Hematopoietic multipotent progenitor cell treated with erythropoietin and hydrocortisone succinate and interleukin-3 and kit ligand, for 6 days (in vitro differentiated cells): ENCODE measurements around the gene TFF3.
A peak's percentile ranks its signal among the peaks of the same experiment; 100 is the strongest.

Experiments used
- DNase-seq: peaks from one replicate; pipeline ENCODE4 v3.0.0-alpha.2; 2015

The TFF3 gene

DNA sequence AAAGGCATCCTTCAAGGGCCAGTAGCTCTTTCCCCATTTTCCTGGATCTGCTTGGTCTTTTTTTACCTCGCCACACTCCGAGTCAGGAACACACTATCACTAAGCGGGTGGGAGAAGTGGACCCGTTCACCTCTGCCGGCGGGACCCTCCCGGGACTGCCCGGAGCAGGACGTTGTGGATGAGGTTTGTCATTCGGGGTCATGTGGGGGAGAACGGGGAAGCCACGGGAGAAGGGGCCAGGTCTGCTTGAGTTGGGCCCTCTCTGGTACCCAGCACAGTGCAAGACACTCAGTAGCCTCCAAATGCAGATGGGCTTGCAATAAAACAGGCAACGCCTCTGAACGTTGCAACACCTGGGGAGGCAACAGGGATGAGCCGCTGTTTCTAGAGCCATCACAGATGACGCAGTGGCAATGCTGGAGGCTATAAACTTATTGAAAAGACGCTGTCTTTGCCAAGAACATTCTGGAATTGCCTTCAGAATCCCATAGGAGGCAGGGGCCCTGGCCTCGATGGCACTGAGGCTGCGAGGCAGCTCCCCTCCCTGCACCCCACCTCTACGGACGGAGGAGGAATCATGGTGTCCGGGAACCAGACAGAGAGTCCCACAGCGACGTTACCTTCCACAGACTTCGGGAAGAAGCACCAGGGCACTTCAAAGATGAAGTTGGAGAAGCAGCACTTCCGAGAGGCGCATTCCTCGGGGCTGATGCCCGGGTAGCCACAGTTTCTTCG is 31.8 kb upstream of the TFF3 start:
- DNase-seq: no peak

DNA sequence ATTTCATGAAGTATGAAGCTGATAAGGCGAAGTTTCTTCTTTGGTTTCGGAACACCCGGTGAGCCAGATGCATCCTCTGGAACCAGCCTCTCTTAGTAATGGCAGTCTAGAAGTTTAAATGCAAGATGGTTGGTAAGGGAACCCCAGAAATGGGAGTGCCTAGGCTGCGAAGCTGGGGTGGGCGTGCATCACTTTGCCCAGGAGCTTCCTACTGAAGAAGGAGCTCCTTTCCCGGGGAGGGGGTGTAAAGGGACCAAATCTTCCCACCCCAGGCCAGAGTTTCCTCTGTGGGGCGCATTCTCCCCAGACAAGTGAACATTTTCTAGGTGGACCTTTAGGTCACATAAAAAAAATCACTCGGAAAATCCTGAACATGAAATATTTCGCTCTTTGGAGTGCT is 31.2 kb upstream of the TFF3 start:
- no peak for DNase-seq

- DNase-seq: no peak
These were observed 29.4 kb upstream of the TFF3 start for GRCh38 chr21:42344631-42345030.

DNA sequence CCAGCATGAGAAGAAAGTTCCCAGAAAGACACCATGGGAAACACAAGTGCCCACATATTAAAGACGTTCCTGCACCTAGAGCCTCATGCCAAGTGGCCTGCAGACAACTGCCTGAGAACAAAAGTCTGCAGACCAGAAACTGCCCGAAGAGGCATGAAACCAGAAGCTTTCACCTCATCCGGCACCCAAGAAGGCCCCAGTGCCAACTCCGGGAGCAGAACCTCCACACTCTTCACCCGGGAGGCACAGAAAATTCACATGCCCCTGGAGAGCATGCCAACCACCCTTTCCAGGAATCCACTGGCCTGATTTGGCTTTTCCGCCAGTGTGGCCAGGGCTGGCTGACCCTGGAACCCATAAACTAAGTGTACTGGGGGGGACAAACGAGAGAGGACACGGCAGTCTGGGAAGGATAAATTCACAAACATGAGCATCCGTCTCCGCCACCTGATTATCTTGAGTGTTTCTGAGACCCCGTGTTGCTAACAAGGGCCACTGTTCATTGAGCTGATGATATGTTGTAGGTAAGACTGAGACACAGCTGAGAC is 28.8 kb upstream of the TFF3 start:
- DNase-seq: no peak

- DNase-seq: no peak
These were observed 28.3 kb upstream of the TFF3 start for GRCh38 chr21:42343556-42343955.

DNA sequence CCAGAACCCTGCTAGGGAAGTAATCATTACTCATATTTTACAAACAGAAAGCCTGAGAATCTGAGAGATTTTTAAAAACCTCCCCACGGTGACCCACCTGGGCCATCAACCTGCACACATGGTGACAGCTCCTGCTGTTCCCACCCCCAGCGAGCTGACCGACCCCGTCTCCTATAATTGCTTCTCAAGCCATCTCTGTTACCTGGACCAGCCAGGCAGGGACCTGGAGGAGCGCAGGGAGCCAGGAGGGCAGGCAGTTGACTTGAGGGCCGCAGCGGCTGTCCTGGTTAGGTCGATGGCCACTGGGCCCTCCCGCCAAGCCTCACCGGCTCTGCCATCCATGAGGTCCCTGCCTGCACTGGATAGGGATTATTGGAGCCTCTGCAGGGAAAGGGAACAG is 27.9 kb upstream of the TFF3 start:
- DNase-seq: no peak

GRCh38 chr21:42341776-42342542 is 26.8 kb upstream of the TFF3 start:
- DNase-seq: no peak

GRCh38 chr21:42340187-42341050 is 25.2 kb upstream of the TFF3 start:
- DNase-seq: no peak

GRCh38 chr21:42338729-42339715 is 23.8 kb upstream of the TFF3 start:
- DNase-seq: no peak

- DNase-seq: peak; percentile 84
These were observed 22.9 kb upstream of the TFF3 start for GRCh38 chr21:42337830-42338728.

GRCh38 chr21:42337276-42337675 is 22.1 kb upstream of the TFF3 start:
- no peak for DNase-seq

- no peak for DNase-seq
These were observed 20.8 kb upstream of the TFF3 start for GRCh38 chr21:42336054-42336453.

DNA sequence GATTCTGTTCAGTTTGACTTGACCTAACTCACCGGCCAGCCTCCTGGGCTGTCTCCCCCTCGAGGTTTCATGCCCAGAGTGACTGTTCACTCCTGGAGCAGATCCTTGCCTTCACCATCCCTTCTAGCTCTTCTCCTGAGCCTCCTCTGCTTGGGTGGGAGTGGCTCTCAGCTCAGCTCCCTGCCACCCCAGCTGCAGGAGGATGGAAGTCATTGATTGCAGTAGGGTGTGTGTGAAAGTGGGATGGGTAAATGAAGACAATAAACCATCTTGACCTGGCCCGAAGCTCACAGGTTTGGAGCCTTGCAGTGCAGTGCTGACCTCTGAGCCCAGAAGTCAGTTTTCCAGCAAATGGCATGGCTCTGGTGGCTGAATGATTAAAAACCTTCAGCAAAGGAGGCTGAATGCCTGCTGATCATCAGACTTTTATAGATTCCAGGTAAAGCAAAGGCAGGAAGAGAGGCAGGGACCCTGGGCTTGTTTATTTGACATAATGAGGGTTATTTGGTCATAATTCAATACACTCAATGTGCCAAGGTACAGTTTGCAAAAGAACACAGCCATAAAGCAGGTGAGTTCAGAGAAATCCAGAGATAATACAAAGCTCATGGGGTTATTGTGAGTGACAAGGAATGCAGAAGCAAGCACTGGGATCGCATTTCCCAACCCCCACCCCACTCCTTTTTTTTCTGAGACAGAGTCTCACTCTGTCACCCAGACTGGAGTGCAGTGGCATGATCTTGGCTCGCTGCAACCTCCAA is 17.5 kb upstream of the TFF3 start:
- DNase-seq: no peak

- no peak for DNase-seq
These were observed 16.5 kb upstream of the TFF3 start for GRCh38 chr21:42331660-42332059.

DNA sequence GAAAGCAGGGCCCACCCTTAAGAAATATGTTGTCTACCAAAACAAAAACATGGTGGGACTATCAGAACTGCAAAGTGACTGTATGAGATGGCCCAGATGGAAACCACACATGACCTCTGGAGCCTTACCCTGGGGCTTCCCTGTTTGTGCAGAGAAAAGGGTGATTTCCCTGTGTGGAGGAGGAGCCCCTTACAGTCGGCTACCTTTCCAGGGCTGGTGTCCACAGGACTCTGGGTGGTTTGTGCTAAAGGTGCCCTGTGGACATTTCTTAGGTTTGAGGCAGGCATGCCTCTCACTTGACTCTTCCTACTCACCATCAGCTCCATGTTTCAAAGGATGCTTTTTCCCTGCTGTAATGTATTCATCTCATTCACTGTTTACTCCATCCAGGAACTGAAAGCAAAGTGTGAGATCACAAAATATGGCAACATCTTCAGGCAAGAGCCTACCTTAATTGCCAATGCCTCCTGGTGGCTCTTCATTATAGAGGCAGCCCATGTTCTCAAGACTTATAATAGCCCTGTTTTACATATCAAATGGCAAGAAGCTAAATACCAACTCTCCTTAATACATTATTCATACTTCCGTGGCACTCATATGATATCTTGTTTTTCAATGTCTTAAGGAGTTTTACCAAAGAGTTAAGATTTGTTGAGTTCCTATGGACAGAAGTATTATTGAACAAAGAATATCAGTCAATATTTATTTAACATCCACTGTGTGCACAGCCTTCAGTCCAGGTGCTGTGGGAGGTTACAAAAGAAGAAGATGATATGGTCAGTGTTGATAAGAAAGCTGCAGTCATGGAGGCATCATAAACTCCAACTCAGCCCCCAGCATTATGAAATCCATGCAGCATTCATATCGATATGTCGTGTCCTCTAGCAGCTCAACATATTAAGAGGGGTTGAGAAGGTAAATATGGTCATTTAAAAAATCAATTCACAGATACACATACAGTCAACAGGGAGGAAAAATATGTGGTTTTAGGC is 15.5 kb upstream of the TFF3 start:
- no peak for DNase-seq

GRCh38 chr21:42324896-42325295 is 9.7 kb upstream of the TFF3 start:
- no peak for DNase-seq

DNA sequence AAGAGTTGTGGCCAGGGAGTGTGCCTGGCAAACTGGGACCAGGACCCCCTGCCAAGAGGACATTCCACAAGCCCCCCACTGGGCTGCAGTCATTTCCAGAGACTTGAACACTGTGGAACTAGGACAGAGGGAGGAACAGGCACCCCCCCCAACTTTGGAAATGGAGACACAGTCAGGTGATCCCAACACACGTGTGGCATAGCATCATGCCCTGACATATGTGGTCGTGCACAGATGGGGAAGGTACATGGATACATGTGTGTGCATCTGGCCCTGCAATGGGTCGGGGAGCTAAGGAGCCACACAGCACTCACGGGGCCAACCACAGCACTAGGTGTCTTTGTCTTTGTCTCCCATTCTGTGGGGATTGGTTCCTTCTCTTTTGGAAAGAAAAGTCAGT is 6.6 kb upstream of the TFF3 start:
- DNase-seq: no peak

DNA sequence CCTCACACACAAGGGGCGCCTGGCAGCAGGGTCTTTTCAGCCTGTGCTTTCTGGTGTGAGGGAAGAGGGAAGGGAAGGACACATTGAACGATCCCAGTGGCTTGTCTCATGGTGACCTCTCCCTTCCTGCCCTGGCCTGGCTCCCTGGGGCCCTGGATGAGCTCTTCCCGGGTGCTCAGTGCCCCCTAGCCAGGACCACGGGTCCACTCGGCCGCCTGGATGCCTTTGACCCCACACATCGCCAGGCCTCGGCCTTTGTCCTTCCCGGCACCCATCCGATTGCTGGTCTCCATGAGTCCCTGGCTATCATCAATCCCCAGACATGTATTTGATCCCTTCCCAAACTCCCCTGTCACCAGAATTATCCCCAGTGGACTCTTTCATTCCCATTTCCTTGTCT is 6.0 kb upstream of the TFF3 start:
- no peak for DNase-seq

- DNase-seq: no peak
These were observed 5.6 kb upstream of the TFF3 start for GRCh38 chr21:42320791-42321190.
